Erythroblast (primary cell): Measurements from ENCODE around the gene HDAC4.

Source experiments
- DNase-seq, 2 experiments: peaks; one replicate each; lab custom pipeline; 2025; lab: John Stamatoyannopoulos, UW
- GATA1 ChIP-seq: IDR thresholded peaks from 2 replicates; pipeline ENCODE4 v1.6.1; 2011; ENCODE audit warnings: low read depth, mild to moderate bottlenecking, control low read depth, low read length, moderate library complexity
- POLR2A ChIP-seq: IDR thresholded peaks from 2 replicates; pipeline ENCODE4 v1.6.1; 2011; ENCODE audit warnings: mild to moderate bottlenecking, low read length

Gene HDAC4

DNA sequence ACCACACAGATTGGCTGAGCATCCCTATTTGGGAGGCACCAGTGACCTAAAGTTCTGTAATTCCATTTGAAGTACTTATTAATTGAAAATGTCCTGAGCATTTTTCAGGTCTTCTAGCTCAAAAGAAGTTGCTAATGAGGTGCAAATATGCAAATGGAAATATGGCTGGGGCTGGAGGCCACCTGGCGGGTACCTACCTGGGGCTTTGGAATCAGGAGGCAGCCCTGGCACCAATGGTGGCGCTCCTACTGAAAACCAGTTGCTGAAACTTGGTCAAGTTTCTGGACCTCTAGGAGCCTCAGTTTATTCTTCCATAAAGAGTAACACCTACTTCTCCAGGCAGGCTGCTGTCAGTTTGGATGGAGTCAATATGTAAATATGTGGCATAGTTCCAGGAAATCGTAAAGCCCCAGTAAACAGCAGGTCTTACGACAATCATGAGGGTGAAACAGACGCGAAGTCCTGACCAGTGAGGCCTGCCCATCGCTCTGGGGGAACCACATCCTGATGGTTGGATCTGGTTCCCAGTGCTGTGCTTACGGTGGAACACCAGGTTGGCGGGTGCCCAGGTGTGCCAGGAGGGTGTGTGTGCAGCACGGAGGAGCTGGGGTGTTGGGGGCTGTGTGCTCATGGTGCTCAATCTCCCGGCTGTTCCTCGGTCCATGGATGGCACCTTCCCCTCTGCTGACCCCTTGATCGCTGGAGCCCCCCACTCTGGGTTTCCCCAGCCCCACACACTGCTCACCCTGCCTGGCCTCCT lies 366.8 kb downstream of the HDAC4 start:
- DNase-seq: no peak

GRCh38 chr2:239029958-239030357 lies 370.9 kb downstream of the HDAC4 start:
- DNase-seq: no peak
- TF ChIP-seq GATA1 (no peak), POLR2A (no peak)

More for the DNA sequence above, 366.8 kb downstream of the HDAC4 start:
- TF ChIP-seq POLR2A (no peak), GATA1 (no peak)

- TF ChIP-seq POLR2A: no peak
- no peak for DNase-seq
Measured at GRCh38 chr2:239028253-239028619, 372.6 kb downstream of the HDAC4 start.

- DNase-seq: no peak
Measured at GRCh38 chr2:239027391-239028252, 373.2 kb downstream of the HDAC4 start.

DNA sequence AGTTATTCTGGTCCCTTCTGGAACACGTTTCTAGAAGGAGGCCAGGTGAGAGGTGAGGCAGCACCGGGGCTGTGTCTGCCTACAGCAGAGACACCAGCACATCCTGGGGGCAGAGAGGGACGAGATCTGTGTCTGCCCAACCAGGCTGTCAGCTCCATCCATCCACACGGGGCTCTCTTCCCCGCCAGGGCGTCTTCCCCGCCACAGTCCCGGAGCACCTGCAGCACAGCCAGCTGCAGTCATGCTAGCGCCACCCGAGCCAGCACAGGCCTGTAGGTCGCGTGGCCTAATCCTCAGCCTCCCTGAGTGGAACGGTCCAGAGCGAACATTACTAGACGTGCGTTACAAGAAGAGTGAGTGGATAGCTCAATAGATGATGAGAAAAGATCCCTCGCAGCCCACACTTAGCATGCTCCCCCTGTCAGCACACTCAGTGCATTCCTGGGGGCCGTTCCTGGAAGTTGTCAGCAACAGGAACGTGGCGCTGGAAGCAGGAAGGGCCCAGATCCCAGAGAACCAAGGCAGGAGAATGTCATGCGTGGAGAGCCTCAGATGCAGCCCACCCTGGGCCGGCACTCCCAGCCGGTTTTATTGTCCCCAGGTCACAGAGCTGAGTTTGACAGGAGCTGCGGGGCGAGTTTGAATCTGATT lies 374.0 kb downstream of the HDAC4 start:
- no peak for TF ChIP-seq POLR2A
- no peak for TF ChIP-seq GATA1
- no peak for DNase-seq

More at GRCh38 chr2:239027391-239028252, 373.2 kb downstream of the HDAC4 start:
- TF ChIP-seq POLR2A (no peak), GATA1 (no peak)

DNA sequence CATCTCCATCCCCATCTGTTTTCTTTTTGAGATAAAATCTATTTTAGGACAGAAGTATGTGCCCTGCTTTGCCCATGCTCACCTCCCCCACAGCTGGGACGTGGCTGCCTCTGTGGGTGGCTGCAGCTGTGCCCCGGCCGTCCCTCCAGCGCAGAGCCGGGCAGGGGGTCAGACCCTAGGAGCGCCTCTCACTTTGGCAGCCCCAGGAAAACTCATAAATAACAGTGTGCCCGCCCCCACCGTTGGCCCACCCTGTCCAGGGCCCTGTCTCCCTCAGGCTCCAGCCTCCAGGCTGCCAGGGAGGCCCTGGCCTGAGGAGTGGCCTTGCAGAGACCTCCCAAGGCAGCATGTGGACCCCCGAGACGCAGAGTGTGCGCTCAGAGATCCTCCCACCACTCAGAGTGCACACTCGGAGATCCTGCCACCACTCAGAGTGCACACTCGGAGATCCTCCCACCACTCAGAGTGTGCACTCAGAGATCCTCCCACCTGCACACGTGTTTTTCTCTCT lies 374.8 kb downstream of the HDAC4 start:
- no peak for DNase-seq
- TF ChIP-seq POLR2A: no peak
- no peak for TF ChIP-seq GATA1

GRCh38 chr2:239025096-239025801 lies 375.6 kb downstream of the HDAC4 start:
- no peak for DNase-seq
- TF ChIP-seq POLR2A: no peak
- TF ChIP-seq GATA1: no peak

DNA sequence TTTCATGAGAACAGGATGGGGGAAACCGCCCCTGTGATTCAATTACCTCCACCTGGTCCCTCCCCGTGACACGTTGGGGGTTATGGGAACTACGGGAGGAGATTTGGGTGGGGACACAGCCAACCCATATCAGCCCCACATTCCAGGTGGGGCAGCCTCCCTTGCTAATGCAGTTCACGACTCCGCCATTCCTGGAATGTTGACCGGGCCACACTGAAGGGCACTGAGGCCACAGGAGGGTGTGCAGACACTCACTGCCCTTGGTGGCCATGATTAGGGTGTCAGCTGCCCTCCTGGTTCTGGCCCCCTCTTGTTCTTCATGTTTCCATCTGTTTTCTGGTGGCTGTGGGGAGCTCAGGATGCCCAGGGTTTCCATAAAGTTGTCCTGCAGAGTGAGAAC lies 376.6 kb downstream of the HDAC4 start:
- no peak for DNase-seq
- no peak for TF ChIP-seq POLR2A
- TF ChIP-seq GATA1: no peak

- DNase-seq: no peak
- TF ChIP-seq POLR2A: no peak
- no peak for TF ChIP-seq GATA1
Measured at GRCh38 chr2:239022437-239023260, 378.2 kb downstream of the HDAC4 start.

DNA sequence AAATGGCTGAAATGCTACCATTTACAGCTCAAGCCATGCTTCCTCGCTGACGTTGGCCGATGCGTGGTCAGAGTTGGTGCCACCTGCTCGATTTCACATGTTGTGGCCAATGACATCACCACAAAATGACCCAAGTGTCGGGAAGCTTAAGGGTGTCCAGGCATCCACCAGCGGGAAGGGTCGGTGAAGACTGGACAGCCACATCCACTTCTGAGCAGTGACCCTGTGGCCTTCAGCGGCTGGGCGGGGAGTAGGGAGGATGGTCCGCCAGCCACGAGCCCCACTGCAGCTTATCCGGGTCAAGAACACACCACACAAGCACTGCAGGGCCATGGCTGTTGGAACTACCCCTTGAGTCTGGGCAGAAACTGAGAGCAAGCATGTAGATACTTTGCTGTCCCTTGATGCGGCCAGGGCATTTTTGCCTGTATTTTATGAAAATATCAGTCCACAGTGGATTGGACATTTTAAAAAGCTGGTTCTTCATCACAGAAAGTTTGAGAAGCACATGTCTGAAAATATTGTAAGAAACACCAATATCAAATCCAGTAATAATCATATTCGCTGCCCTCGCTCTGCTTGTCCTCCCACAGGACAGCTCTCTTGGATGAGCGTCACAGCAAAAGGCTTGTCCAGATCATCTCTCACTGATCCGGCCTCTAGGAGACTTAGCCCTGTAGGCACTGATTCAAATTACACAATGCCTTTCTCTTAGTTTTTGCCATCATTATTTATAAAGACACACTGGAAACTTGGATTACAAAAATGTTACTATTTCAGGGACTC lies 379.0 kb downstream of the HDAC4 start:
- TF ChIP-seq GATA1: no peak
- TF ChIP-seq POLR2A: no peak
- DNase-seq: no peak

DNA sequence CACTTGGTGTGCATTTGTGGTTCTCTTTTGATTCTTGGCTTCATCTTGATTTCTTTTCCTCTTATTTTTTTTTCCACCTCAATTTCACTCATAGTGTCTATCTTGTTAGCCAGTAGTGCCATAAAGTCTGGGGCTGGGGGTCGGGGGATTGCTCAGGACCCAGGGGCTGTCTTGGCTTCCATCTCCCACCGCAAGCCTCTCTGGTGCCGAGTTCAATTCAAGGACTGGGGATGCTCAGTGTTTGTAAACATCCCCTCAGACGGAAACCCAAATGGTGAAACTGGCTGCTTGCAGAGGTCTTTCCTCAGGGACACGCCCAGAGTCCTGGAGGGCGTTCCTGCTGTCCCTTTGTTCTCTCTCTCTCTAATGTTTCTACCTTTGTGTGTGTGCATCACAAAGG lies 379.6 kb downstream of the HDAC4 start:
- TF ChIP-seq POLR2A (no peak), GATA1 (no peak)
- DNase-seq: no peak

DNA sequence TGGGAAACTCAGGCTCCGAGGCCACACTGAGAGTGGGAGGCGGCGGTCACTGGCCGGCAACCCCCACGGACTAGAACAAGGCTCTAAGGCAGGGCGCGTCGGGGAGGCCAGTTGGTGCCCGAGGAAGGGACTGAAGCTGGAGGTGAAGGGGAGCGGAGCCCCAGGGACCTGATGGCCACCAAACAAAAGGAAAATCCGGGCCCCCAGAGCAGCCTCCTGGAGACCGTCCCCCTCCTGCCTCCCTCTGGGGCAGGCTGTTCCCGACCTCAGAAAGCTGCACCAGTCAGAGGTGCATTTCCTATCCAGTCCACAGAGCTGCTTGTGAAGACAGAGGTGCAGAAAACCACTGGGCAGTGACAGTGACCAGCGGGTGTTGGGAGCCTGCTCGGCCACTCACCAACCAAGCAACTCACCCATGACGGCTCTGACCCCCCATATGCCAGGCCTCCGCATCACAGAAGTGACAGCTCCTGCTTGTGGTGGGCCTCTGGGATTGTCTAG lies 380.2 kb downstream of the HDAC4 start:
- TF ChIP-seq GATA1 (no peak), POLR2A (no peak)
- DNase-seq: no peak
